ENCODE results near the gene AGRN. TPM values are rescaled to one million over a fixed set of nuclear protein-coding genes. Genes with fewer than 3 reads are reported as not detected.
A peak's percentile ranks its signal among the peaks of the same experiment; 100 is the strongest.

The AGRN gene
- total RNA-seq, 1 experiment from 2014 or later = 126 TPM

DNA sequence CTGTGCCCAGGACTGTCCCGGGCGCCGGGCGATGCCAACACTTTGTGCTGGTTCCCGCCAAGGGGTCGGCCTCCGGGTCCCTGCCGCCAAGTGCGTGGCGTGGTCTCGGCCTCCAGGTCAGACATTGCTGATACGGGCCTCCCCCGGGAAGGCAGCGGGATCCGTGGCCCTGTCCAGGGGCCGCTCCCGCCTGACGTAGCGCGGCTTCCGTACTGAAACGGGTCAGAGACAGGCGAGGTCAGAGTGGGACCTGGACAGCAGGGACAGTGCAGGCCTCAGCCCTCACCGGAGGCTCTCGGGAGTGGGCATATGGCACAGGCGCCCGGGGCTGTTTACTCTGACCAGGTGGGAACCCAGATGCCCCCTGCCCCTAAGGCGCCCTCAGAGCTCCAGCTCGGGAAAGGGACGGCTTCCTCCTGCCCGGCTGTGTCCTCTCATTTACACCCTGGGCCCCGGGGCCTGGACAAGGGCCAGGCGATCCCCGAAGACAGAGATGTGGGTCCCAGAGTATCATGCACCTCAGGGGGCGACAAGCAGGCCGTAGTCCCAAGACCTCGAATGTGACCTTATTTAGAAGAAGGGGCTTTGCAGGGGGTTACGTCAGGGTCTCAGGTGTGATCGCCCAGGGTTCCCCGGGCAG lies 63.0 kb downstream of the AGRN start:
- Histone ChIP-seq H3K36me3 (replicated peaks; ENCODE audit: control insufficient read depth, insufficient read depth, low read length) (no peaks in the 10 kb centered on the region), H3K27me3 (ENCODE audit: control insufficient read depth, insufficient read depth, low read length) (peaks cover 6% of the 10 kb centered on the region)
- DNase-seq = peak; percentile 49

GRCh38 chr1:1083416-1084371 lies 63.8 kb downstream of the AGRN start:
- peak; percentile 43 for DNase-seq
- H3K27me3 ChIP-seq (ENCODE audit: control insufficient read depth, insufficient read depth, low read length) = peaks cover 6% of the 10 kb centered on the region
- no peaks in the 10 kb centered on the region for H3K36me3 ChIP-seq (replicated peaks; ENCODE audit: control insufficient read depth, insufficient read depth, low read length)
- no peak overlapping the region for H3K4me3 ChIP-seq (ENCODE audit: insufficient read depth, low read depth, low read length)

More for the DNA sequence above, 63.0 kb downstream of the AGRN start:
- H3K4me3 ChIP-seq (ENCODE audit: insufficient read depth, low read depth, low read length) = no peak overlapping the region

GRCh38 chr1:1084372-1085170 lies 64.7 kb downstream of the AGRN start:
- H3K27me3 ChIP-seq (ENCODE audit: control insufficient read depth, insufficient read depth, low read length) = peaks cover 2% of the 10 kb centered on the region; the same call in 1 of the 2 replicates
- DNase-seq = peak; percentile 50
- no peak overlapping the region for H3K4me3 ChIP-seq (ENCODE audit: insufficient read depth, low read depth, low read length)
- H3K36me3 ChIP-seq (replicated peaks; ENCODE audit: control insufficient read depth, insufficient read depth, low read length) = no peaks in the 10 kb centered on the region

GRCh38 chr1:1085171-1085841 lies 65.4 kb downstream of the AGRN start:
- no peak overlapping the region for H3K4me3 ChIP-seq (ENCODE audit: insufficient read depth, low read depth, low read length)
- H3K36me3 ChIP-seq (replicated peaks; ENCODE audit: control insufficient read depth, insufficient read depth, low read length) = no peaks in the 10 kb centered on the region
- DNase-seq = peak; percentile 51

GRCh38 chr1:1085911-1086841 lies 66.3 kb downstream of the AGRN start:
- no peaks in the 10 kb centered on the region for H3K27me3 ChIP-seq (ENCODE audit: control insufficient read depth, insufficient read depth, low read length)
- no peak overlapping the region for H3K4me3 ChIP-seq (ENCODE audit: insufficient read depth, low read depth, low read length)
- no peaks in the 10 kb centered on the region for H3K36me3 ChIP-seq (replicated peaks; ENCODE audit: control insufficient read depth, insufficient read depth, low read length)
- DNase-seq = peak; percentile 46

More at GRCh38 chr1:1085171-1085841, 65.4 kb downstream of the AGRN start:
- no peaks in the 10 kb centered on the region for H3K27me3 ChIP-seq (ENCODE audit: control insufficient read depth, insufficient read depth, low read length)

- Histone ChIP-seq H3K36me3 (replicated peaks; ENCODE audit: control insufficient read depth, insufficient read depth, low read length) (no peaks in the 10 kb centered on the region), H3K4me3 (ENCODE audit: insufficient read depth, low read depth, low read length) (no peak overlapping the region), H3K27me3 (ENCODE audit: control insufficient read depth, insufficient read depth, low read length) (no peaks in the 10 kb centered on the region)
- DNase-seq = peak; percentile 48
Observed at GRCh38 chr1:1086911-1087341, 67.0 kb downstream of the AGRN start.

DNA sequence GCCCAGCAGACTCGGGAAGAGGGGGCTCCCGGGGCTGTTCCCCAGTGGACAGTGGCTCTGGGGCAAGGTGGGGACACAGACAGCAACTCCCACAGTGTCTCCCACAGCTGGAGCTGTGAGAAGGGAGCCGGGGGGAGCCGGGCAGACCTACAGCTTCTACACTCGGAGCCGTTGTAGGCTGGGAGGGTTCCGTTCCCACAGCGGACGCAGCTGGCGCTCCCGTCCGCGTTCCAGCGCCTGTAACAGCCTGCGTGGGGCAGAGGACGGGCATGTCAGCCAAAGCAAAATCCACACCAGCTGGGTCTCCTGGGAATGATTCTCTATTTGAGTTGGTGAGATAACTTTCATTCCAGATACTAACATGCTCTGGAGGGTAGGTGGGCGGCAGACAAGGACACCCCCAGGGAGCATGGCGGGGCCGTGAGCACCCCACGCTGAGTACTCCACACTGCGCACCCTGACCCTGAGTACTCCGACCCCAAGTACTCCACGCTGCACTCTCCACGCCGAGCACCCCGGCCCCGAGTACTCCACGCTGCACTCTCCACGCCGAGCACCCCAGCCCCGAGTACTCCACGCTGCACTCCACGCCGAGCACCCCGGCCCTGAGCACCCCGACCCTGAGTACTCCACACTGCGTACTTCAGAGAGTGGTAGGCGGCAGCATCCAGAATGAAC lies 67.6 kb downstream of the AGRN start:
- Histone ChIP-seq H3K36me3 (replicated peaks; ENCODE audit: control insufficient read depth, insufficient read depth, low read length) (no peaks in the 10 kb centered on the region), H3K27me3 (ENCODE audit: control insufficient read depth, insufficient read depth, low read length) (no peaks in the 10 kb centered on the region), H3K4me3 (ENCODE audit: insufficient read depth, low read depth, low read length) (no peak overlapping the region)
- no peak for DNase-seq

DNA sequence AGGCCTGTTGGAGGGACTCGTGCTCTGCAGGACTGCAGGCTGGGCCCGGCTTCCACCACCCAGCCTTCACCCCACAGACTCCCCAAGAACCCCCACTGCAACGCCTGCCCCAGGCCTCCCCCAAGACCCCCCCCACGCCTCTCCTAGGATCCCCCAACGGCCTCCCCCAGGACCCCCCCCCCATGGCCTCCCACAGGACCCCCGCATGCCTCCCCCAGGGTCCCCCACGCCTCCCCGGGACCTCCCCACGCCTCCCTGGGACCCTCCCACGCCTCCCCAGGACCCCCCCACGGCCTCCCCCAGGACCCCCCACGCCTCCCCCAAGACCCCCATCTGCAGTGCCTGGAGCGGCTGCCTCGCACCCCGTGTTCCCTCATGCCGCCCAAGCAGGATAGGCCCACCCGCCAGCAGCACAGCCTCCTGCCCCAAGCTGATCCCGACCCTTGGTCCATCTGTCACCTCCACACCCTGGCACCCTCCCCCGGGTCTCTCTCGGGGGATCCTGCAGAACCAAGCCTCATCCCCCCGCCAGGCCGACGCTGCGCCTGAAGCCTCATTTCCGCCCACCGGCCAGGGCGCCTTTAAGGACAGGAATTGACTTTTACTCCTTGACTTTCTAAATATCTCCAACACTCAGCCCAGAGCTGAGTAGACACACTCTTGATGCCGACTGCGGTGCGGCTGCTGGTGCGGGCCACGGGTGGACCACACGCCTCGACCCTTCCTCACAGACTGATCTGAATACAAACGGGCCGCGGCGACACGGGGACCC lies 68.3 kb downstream of the AGRN start:
- H3K4me3 ChIP-seq (ENCODE audit: insufficient read depth, low read depth, low read length) = no peak overlapping the region
- DNase-seq = peak; percentile 76
- no peaks in the 10 kb centered on the region for H3K36me3 ChIP-seq (replicated peaks; ENCODE audit: control insufficient read depth, insufficient read depth, low read length)
- no peaks in the 10 kb centered on the region for H3K27me3 ChIP-seq (ENCODE audit: control insufficient read depth, insufficient read depth, low read length)

DNA sequence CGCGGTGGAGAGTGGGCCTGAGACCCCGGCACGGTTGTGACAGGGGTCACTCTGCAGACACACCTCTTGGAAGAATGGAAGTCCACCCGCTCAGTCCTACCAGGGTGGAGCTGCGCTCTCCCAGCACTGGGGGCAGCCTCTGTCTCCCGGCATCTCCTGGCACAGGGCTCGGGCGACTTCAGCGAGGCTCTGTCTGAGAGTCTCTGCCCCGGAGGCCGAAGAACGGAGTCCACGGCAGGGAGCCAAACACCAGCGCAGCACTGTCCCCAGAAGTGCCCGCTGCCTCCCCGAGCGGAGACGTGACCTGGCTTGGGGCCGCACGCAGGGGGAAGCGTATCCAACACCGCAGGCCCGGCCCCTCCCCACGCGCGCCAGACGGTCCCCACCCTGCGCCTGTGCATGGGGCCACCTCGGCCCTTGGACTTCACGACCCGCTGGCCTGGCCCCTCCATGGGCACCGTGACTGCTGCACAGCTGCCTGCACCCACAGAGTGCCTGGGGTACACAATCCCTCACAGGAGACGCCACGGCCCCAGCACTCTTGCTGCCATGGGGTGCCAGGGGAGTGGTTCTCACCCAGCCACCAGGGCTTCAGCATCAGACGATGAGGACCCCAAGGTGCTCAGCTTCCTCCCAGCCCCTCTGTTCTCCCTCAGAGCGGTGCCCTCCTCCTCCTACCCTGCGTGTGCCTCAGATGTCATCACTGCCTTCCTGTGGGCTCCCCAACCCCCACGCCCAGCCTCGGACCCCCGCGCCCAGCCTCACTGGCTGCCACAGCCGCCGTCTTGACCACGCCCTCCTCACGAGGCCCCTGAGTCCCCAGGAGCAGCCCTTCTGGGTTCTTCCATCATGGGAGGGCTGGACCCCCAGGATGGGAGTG lies 69.1 kb downstream of the AGRN start:
- H3K27me3 ChIP-seq (ENCODE audit: control insufficient read depth, insufficient read depth, low read length) = no peaks in the 10 kb centered on the region
- DNase-seq = peak; percentile 70
- no peaks in the 10 kb centered on the region for H3K36me3 ChIP-seq (replicated peaks; ENCODE audit: control insufficient read depth, insufficient read depth, low read length)
- no peak overlapping the region for H3K4me3 ChIP-seq (ENCODE audit: insufficient read depth, low read depth, low read length)

DNA sequence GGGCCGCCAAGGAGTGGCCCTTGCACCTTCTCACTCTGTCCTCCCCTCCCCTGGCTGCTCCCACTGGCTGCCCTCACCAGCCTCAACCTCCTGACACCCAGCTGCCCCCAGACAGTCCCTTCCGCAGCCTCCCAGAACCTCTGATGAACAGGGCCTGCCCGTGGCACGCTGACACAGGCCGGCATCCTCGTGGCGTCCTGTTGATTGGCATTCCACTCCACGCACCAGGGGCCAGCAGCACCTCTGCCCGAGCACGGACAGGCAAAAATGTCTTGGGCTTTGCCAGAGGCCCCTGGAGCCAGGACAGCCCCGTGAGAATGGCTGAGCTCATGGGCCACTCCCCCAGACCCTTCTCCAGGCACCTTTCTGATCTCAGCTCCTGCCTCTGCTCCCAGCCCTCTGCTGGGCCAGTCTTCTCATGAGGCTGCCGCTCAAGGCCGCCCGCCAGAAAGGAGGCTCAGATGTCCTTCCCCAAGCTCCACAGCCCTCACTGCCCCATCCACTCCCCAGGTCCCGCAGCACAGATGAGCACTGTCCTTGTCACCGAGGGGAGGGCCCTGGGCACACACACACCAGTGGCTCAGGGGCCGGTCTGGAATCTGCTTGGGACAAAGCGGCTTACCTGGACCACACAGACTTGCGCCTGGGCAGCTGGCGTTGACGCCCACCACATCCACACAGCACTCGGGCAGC lies 70.0 kb downstream of the AGRN start:
- DNase-seq = peak; percentile 55
- Histone ChIP-seq H3K4me3 (ENCODE audit: insufficient read depth, low read depth, low read length) (no peak overlapping the region), H3K36me3 (replicated peaks; ENCODE audit: control insufficient read depth, insufficient read depth, low read length) (no peaks in the 10 kb centered on the region), H3K27me3 (ENCODE audit: control insufficient read depth, insufficient read depth, low read length) (no peaks in the 10 kb centered on the region)
